H9 (cell line): ENCODE data around the gene CLC. TPM values are rescaled to one million over a fixed set of nuclear protein-coding genes. Genes with fewer than 3 reads are reported as not detected.

Experiments
- DNase-seq: peaks from one replicate; pipeline ENCODE4 v3.0.0-alpha.2; 2017
- H2AFZ ChIP-seq: one replicate; pipeline ENCODE4 v1.6.1; 2013; ENCODE audit warnings: mild to moderate bottlenecking, low read length, control low read depth, moderate library complexity
- H2AK5ac ChIP-seq: 2 replicates; pipeline ENCODE4 v1.6.1; 2013; ENCODE audit warnings: low read length, control low read depth, mixed read lengths; ENCODE audit not compliant: insufficient read length
- H2BK120ac ChIP-seq: one replicate; pipeline ENCODE4 v1.6.1; 2013; ENCODE audit warnings: low read depth, mild to moderate bottlenecking, low read length, control low read depth, inconsistent platforms; ENCODE audit not compliant: poor library complexity, severe bottlenecking
- H2BK12ac ChIP-seq: 2 replicates; pipeline ENCODE4 v1.6.1; 2013; ENCODE audit warnings: low read length, control low read depth, mixed read lengths, low read depth; ENCODE audit not compliant: insufficient read length
- H2BK15ac ChIP-seq: 2 replicates; pipeline ENCODE4 v1.6.1; 2013; ENCODE audit warnings: low read depth, low read length, control low read depth
- H2BK20ac ChIP-seq: one replicate; pipeline ENCODE4 v1.6.1; 2013; ENCODE audit warnings: low read depth, mild to moderate bottlenecking, low read length, control low read depth, inconsistent platforms; ENCODE audit not compliant: poor library complexity, severe bottlenecking
- H2BK5ac ChIP-seq: 2 replicates; pipeline ENCODE4 v1.6.1; 2013; ENCODE audit warnings: low read length, control low read depth, mixed read lengths; ENCODE audit not compliant: insufficient read length
- H3K14ac ChIP-seq: 2 replicates; pipeline ENCODE4 v1.6.1; 2013; ENCODE audit warnings: low read length, control low read depth; ENCODE audit not compliant: insufficient read depth
- H3K18ac ChIP-seq: 2 replicates; pipeline ENCODE4 v1.6.1; 2013; ENCODE audit warnings: low read depth, mild to moderate bottlenecking, mixed read lengths, low read length, control low read depth; ENCODE audit not compliant: insufficient read length
- H3K23ac ChIP-seq: 2 replicates; pipeline ENCODE4 v1.6.1; 2013; ENCODE audit warnings: low read length, control low read depth, mixed read lengths, low read depth; ENCODE audit not compliant: insufficient read length
- H3K23me2 ChIP-seq: 2 replicates; pipeline ENCODE4 v1.6.1; 2013; ENCODE audit warnings: low read depth, mild to moderate bottlenecking, mixed read lengths, low read length, control low read depth; ENCODE audit not compliant: insufficient read length, poor library complexity, severe bottlenecking
- H3K27ac ChIP-seq: 2 replicates; pipeline ENCODE4 v1.5.1; 2013; ENCODE audit warnings: low read length, control low read depth, mixed read lengths, low read depth; ENCODE audit not compliant: insufficient read length
- H3K27me3 ChIP-seq: 2 replicates; pipeline ENCODE4 v1.6.1; 2013; ENCODE audit warnings: low read length, control low read depth, inconsistent platforms; ENCODE audit not compliant: insufficient read depth
- H3K4ac ChIP-seq: 2 replicates; pipeline ENCODE4 v1.6.1; 2013; ENCODE audit warnings: low read depth, mild to moderate bottlenecking, control low read depth, inconsistent platforms, low read length, moderate library complexity
- H3K4me1 ChIP-seq: 2 replicates; pipeline ENCODE4 v1.6.1; 2013; ENCODE audit warnings: low read length, control low read depth, inconsistent platforms; ENCODE audit not compliant: insufficient read depth
- H3K4me2 ChIP-seq: 2 replicates; pipeline ENCODE4 v1.6.1; 2013; ENCODE audit warnings: low read length, control low read depth, mixed read lengths; ENCODE audit not compliant: insufficient read length, insufficient read depth
- H3K56ac ChIP-seq: 2 replicates; pipeline ENCODE4 v1.6.1; 2013; ENCODE audit warnings: low read depth, mild to moderate bottlenecking, mixed read lengths, low read length, control low read depth; ENCODE audit not compliant: insufficient read length
- H3K79me1 ChIP-seq: 2 replicates; pipeline ENCODE4 v1.6.1; 2013; ENCODE audit warnings: low read depth, mild to moderate bottlenecking, moderate library complexity, low read length, control low read depth, inconsistent platforms; ENCODE audit not compliant: insufficient read depth, poor library complexity, severe bottlenecking
- H3K79me2 ChIP-seq: 2 replicates; pipeline ENCODE4 v1.6.1; 2013; ENCODE audit warnings: low read length, control low read depth, inconsistent platforms; ENCODE audit not compliant: insufficient read depth
- H3K9ac ChIP-seq: 2 replicates; pipeline ENCODE4 v1.6.1; 2013; ENCODE audit warnings: low read length, control low read depth, mixed read lengths; ENCODE audit not compliant: insufficient read length; ENCODE audit errors: extremely low read depth
- H3K9me3 ChIP-seq: one replicate; pipeline ENCODE4 v1.6.1; 2013; ENCODE audit warnings: low read depth, low read length, inconsistent platforms; ENCODE audit not compliant: control insufficient read depth
- H3T11ph ChIP-seq: one replicate; pipeline ENCODE4 v1.6.1; 2013; ENCODE audit warnings: mild to moderate bottlenecking, low read length, control low read depth, inconsistent platforms
- H4K20me1 ChIP-seq: one replicate; pipeline ENCODE4 v1.6.1; 2013; ENCODE audit not compliant: control insufficient read depth, insufficient read length, insufficient read depth
- H4K5ac ChIP-seq: 2 replicates; pipeline ENCODE4 v1.6.1; 2013; ENCODE audit warnings: low read depth, mild to moderate bottlenecking, mixed read lengths, low read length, control low read depth; ENCODE audit not compliant: insufficient read length
- H4K8ac ChIP-seq: replicated peaks from 2 replicates; pipeline ENCODE4 v1.6.1; 2013; ENCODE audit warnings: low read length, control low read depth, mixed read lengths, low read depth; ENCODE audit not compliant: insufficient read length
- H4K91ac ChIP-seq: 2 replicates; pipeline ENCODE4 v1.6.1; 2013; ENCODE audit warnings: low read depth, mild to moderate bottlenecking, moderate library complexity, mixed read lengths, low read length, control low read depth; ENCODE audit not compliant: insufficient read length
- H3K27ac Mint-ChIP-seq, 3 experiments: 2 replicates in 2 of 3; 3 replicates in 1 of 3; pipeline ENCODE4 v1.8.0; 2020 to 2021; ENCODE audit warnings: mixed read lengths in 3 of 3, mild to moderate bottlenecking in 1 of 3, moderate library complexity in 1 of 3
- H3K27me3 Mint-ChIP-seq: 2 replicates; pipeline ENCODE4 v1.8.0; 2021; ENCODE audit warnings: low read depth, mild to moderate bottlenecking, moderate library complexity, mixed read lengths
- H3K36me3 Mint-ChIP-seq, 3 experiments: 2 replicates in 2 of 3; 3 replicates in 1 of 3; pipeline ENCODE4 v1.8.0; 2020 to 2021; ENCODE audit warnings: low read depth in 3 of 3, mixed read lengths in 3 of 3; ENCODE audit not compliant: insufficient read depth in 1 of 3
- H3K4me1 Mint-ChIP-seq, 2 experiments: 2 replicates each; pipeline ENCODE4 v1.8.0; 2020; ENCODE audit warnings: mixed read lengths in 2 of 2
- H3K4me3 Mint-ChIP-seq, 2 experiments: 2 replicates in 1 of 2; 3 replicates in 1 of 2; pipeline ENCODE4 v1.8.0; 2020 to 2021; ENCODE audit warnings: mild to moderate bottlenecking in 2 of 2, mixed read lengths in 2 of 2, moderate library complexity in 1 of 2
- H3K9me3 Mint-ChIP-seq, 2 experiments: 2 replicates in 1 of 2; 3 replicates in 1 of 2; pipeline ENCODE4 v1.8.0; 2020; ENCODE audit warnings: mild to moderate bottlenecking in 2 of 2, mixed read lengths in 2 of 2, moderate library complexity in 1 of 2
- CTCF ChIP-seq: fragments of 200-600 bp; sonication (generic); conservative IDR thresholded peaks from 3 replicates; pipeline ENCODE4 v1.8.0; 2021; ENCODE audit warnings: antibody characterized with exemption, mild to moderate bottlenecking
- WGBS: extraction: QIAGEN DNeasy Blood & Tissue Kit; methylation state at CpG from one replicate; pipeline ENCODE4 v1.1.7; 2013; ENCODE audit warnings: missing lambda C conversion rate, low lambda C conversion rate, mixed read lengths; ENCODE audit not compliant: insufficient read length; ENCODE audit errors: extremely low coverage; 5-methylcytosine and 5-hydroxymethylcytosine counted together
- total RNA-seq: library from RNA; stranded (reverse); gene quantifications from 2 replicates; pipeline ENCODE4 v1.2.1, GENCODE V29; 2021

Gene CLC
- total RNA-seq, 1 experiment from 2014 or later, result 0.39 TPM

- no peak within 1 kb of the TSS for H3K23ac ChIP-seq
- no peak within 1 kb of the TSS for H3K14ac ChIP-seq
- H4K8ac ChIP-seq, result no peak within 1 kb of the TSS
- no peaks in the 10 kb centered on the region for H3K79me2 ChIP-seq
- H3K79me1 ChIP-seq, result no peaks in the 10 kb centered on the region
- no peak within 1 kb of the TSS for H3K56ac ChIP-seq
- H3K27ac ChIP-seq, result no peak within 1 kb of the TSS
- H4K5ac ChIP-seq, result no peak within 1 kb of the TSS
- no peaks in the 10 kb centered on the region for H3K9me3 Mint-ChIP-seq
- H3K4me1 Mint-ChIP-seq, result peaks cover 0 to 2% of the 10 kb centered on the region in 2 experiments; a peak in 1 of 4 replicates
- no peak within 1 kb of the TSS for H3K27ac Mint-ChIP-seq
- H2AFZ ChIP-seq, result no peak within 1 kb of the TSS
- no peaks in the 10 kb centered on the region for H3K36me3 Mint-ChIP-seq
- H2BK120ac ChIP-seq, result no peak within 1 kb of the TSS
- H3K27me3 ChIP-seq, result no peaks in the 10 kb centered on the region
- H2BK20ac ChIP-seq, result no peak within 1 kb of the TSS
- H3K4me2 ChIP-seq, result no peak within 1 kb of the TSS
- no peak within 1 kb of the TSS for H3K4me3 Mint-ChIP-seq
- no peak within 1 kb of the TSS for H2BK5ac ChIP-seq
- no peak within 1 kb of the TSS for H3K18ac ChIP-seq
- no peaks in the 10 kb centered on the region for H3K4me1 ChIP-seq
- no peaks in the 10 kb centered on the region for H4K20me1 ChIP-seq
- H3K27me3 Mint-ChIP-seq, result peaks cover 2% of the 10 kb centered on the region; the same call in 1 of the 2 replicates
- no peak within 1 kb of the TSS for H4K91ac ChIP-seq
- H3K9me3 ChIP-seq, result no peaks in the 10 kb centered on the region
- no peak within 1 kb of the TSS for H3T11ph ChIP-seq
- no peak within 1 kb of the TSS for H2BK12ac ChIP-seq
- no peak for TF ChIP-seq CTCF
- no peak within 1 kb of the TSS for H2AK5ac ChIP-seq
- no peak within 1 kb of the TSS for H3K9ac ChIP-seq
- no peaks in the 10 kb centered on the region for H3K23me2 ChIP-seq
- DNase-seq, result no peak
- no CpG with 5 or more reads among the region's 6 CpGs for WGBS
- H2BK15ac ChIP-seq, result no peak within 1 kb of the TSS
- no peak within 1 kb of the TSS for H3K4ac ChIP-seq
These were observed 33.4 kb downstream of the CLC start, which contains the start of gene LGALS14 for GRCh38 chr19:39704181-39705044. Gene LGALS14 (plus strand): TSS chr19:39704481. CDS start chr19:39704529, 48 bp downstream.
